H7 (cell line): ENCODE results near the gene GTPBP1. TPM values are rescaled to one million over a fixed set of nuclear protein-coding genes. Genes with fewer than 3 reads are reported as not detected.

Experiments used
- DNase-seq: peaks from one replicate; pipeline ENCODE4 v3.0.0; 2012
- H3K27me3 ChIP-seq: 2 replicates; pipeline ENCODE4 v1.6.0; 2011; ENCODE audit warnings: mild to moderate bottlenecking, low read length; ENCODE audit not compliant: control insufficient read depth, insufficient read depth
- H3K36me3 ChIP-seq: replicated peaks from 2 replicates; pipeline ENCODE4 v1.5.1; 2011; ENCODE audit warnings: low read length; ENCODE audit not compliant: control insufficient read depth, insufficient read depth
- H3K4me3 ChIP-seq: 2 replicates; pipeline ENCODE4 v1.5.1; 2011; ENCODE audit warnings: low read depth, mild to moderate bottlenecking, control low read depth, low read length, moderate library complexity; ENCODE audit not compliant: insufficient read depth
- total RNA-seq: library from RNA; depleted of rRNA; stranded (reverse); fragments of >200 nt; shearing (Covaris generic); gene quantifications from 2 replicates; pipeline ENCODE4 v1.2.3, GENCODE V29; 2014

Gene GTPBP1
- total RNA-seq, 1 experiment from 2014 or later = 71.4 TPM

DNA sequence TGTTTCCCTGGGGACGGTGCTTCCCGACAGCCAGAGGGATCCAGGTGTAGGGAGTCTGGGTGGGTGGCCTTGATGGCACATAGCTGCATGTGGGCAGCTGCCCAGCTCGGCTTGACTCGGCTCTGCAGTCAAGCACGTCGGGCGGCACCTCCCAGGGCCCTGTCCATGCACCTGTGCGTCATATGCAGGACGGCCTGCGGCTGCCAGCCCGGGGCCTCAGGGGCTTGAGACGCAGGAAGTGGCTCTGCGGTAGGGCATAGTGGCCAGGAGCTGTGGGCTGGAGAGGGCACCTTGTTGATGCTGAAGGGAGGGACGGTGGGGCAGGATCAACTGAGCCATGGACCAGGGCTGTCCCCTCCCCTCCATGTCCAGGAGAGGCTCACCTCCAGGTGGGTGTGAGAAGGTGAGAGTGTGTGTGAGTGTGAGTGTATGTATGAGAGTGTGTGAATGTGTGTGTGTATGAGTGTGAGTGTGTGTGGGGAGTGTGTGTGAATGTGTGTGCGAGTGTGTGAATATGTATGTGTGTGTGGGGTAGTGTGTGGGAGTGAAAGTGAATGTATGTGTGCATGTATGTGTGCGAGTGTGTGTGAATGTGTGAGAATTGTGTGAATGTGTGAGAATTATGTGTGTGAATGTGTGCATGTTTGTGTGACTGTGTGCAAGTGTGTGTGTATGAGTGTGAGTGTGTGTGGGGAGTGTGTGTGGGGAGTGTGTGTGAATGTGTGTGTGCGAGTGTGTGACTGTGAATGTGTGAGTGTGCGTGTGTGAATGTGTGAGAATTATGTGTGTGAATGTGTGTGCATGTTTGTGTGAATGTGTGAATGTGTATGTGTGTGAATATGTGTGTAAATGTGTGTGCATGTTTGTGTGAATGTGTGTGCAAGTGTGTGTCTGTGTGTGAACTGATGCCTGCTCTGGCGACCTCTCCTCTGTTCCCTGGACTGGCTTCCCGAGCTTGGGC, 55.7 kb downstream of the GTPBP1 start:
- DNase-seq = no peak
- Histone ChIP-seq H3K4me3 (no peak overlapping the region), H3K27me3 (peaks cover 2% of the 10 kb centered on the region; the same call in 1 of the 2 replicates), H3K36me3 (no peaks in the 10 kb centered on the region)

- no peaks in the 10 kb centered on the region for H3K36me3 ChIP-seq
- DNase-seq = no peak
- no peak overlapping the region for H3K4me3 ChIP-seq
- no peaks in the 10 kb centered on the region; the same call in 1 of the 2 replicates for H3K27me3 ChIP-seq
Observed at GRCh38 chr22:38762551-38762983, 56.8 kb downstream of the GTPBP1 start.

DNA sequence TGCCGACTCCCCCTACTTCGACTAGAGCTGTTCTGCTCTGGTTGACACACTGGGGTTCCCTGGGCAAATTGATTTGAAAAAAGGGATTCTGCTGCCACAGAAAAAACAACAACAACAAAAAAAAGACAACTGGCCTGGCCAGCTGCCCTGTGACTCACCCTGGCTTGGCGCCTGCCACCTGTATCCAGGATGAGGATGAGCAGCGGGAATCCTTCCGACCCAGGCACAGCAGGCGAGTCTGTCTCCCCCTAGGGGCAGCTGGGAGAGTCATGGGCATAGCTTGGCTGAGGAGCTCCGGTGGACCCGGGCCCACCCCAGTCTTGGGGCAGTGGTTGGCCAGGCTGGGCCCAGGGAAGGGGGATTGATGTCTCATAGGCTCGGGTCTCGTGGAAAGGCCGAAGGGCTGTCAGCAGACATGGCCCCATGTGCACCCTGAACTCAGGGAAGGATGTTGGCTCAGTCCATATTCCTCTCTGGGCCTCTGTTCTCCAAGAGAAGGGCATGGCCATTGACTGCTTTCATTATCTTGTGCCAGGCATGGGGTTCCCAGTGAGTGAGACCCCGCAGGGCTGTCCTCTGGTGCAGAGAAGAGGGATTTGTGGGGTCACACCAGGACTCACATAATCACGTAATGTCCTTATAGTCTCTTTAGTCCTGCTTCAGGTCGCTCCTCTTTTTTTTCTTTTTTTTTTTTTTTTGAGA, 60.5 kb downstream of the GTPBP1 start:
- Histone ChIP-seq H3K27me3 (no peaks in the 10 kb centered on the region), H3K36me3 (no peaks in the 10 kb centered on the region), H3K4me3 (no peak overlapping the region)
- peak; percentile 96 for DNase-seq

DNA sequence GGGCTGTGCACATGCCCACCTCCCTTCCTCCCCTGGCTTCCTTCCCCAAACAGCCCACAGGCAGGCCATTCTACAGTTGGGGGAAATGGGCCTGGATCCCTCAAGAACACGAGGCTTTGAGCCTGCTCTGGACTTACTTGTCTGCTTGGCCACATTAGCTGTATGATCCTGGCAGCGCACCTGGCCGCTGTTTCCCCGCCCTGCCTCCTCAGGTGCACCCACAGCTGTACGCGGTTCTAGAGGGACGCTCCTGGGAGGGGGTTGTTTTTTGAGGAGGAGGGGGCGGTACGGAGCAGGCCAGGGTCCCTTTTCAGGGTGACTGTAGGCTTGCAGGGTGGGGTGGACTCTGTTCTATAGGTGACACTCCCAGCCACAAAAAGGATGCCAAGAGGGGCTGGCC, 61.6 kb downstream of the GTPBP1 start:
- H3K4me3 ChIP-seq = no peak overlapping the region
- H3K27me3 ChIP-seq = no peaks in the 10 kb centered on the region
- DNase-seq = no peak
- H3K36me3 ChIP-seq = no peaks in the 10 kb centered on the region

DNA sequence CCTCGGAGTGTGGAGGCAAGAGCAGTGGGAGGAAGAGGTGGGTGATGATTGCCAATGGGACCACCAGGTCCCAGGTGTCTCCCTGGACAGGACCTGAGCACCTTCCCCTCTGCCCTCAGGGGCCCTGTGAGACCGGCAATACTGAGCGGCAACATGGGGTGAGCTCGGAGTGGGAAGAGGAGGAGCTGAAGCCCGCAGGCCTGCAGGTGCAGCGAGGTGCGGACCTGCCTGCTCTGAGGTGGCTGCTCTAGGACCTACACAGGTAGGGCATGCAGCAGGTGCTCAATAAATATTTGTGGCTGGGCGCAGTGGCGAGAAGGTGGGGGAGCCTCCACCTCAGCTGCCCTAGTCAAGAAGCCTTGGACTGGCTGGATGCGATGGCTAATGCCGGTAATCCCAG, 62.3 kb downstream of the GTPBP1 start:
- no peak overlapping the region for H3K4me3 ChIP-seq
- H3K36me3 ChIP-seq = no peaks in the 10 kb centered on the region
- no peaks in the 10 kb centered on the region for H3K27me3 ChIP-seq
- DNase-seq = no peak

DNA sequence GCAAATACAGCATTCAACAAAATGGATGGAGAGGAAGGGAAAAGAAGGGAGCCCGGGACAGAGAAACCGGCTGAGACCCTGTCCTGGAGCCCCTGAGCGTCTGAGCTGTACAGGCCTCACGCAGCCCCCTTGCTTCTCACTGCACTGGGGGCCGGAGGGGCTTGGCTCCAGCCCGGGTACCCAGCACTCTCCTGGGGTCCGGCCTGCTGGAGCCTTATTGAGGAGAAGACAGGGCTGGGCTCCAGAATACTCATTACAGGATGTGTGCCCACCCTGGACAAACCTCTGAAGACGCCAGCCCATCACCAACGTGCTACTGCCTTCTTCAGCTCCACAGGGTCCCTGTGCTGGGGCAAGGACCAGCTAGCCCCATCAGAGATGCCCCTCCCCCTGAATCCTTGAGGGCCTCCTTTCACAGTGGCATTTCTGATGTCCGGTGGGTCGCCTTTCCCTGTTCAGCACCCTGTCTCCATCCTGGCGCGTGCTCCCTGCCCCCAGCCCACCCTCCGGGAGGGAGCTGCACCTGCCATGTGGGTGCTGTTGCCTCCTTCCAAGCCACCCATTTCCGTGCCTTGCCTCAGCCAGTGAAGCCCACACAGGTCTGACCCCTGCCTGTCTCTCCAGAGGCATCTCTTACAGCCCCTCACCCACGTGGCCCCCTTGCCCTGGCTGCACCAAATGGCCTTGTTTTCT, 64.7 kb downstream of the GTPBP1 start:
- Histone ChIP-seq H3K36me3 (no peaks in the 10 kb centered on the region), H3K27me3 (no peaks in the 10 kb centered on the region), H3K4me3 (no peak overlapping the region)
- DNase-seq = no peak

DNA sequence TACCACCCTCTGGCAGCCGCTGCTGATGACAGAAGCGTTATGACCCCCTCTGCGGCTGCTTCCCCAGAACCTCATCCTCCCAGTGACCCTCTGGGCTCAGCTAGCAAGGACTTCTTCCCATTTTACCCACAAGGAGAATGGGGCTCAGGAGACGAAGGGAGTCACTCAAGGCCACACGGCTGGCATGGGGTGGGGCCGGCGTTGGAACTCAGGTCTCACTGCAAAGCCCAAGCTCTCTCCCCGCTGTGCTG, 66.8 kb downstream of the GTPBP1 start:
- Histone ChIP-seq H3K4me3 (no peak overlapping the region), H3K36me3 (no peaks in the 10 kb centered on the region), H3K27me3 (no peaks in the 10 kb centered on the region)
- DNase-seq = no peak

DNA sequence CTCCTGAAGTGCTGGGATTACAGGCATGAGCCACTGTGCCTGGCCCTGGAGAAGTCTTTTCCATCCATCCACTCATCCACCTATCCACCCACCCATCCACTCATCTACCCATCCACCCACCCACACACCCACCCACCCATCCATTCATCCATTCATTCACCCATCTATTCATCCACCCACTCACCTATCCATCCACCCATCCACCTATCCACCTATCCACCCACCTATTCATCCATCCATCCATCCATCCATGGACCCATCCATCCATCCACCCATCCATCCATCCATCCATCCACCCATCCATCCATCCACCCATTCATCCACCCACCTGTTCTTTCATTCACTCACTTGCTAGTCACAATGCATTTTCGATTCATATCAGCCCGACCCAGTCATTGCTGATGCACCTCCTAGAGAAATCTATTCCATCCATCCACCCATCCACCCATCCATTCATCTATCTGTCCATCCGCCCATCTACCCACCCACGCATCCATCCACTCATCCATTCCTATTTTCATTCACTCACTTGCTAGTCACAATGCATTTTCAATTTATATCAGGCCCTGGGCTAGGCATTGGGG, 67.7 kb downstream of the GTPBP1 start:
- DNase-seq = no peak
- Histone ChIP-seq H3K4me3 (no peak overlapping the region), H3K27me3 (no peaks in the 10 kb centered on the region), H3K36me3 (no peaks in the 10 kb centered on the region)

DNA sequence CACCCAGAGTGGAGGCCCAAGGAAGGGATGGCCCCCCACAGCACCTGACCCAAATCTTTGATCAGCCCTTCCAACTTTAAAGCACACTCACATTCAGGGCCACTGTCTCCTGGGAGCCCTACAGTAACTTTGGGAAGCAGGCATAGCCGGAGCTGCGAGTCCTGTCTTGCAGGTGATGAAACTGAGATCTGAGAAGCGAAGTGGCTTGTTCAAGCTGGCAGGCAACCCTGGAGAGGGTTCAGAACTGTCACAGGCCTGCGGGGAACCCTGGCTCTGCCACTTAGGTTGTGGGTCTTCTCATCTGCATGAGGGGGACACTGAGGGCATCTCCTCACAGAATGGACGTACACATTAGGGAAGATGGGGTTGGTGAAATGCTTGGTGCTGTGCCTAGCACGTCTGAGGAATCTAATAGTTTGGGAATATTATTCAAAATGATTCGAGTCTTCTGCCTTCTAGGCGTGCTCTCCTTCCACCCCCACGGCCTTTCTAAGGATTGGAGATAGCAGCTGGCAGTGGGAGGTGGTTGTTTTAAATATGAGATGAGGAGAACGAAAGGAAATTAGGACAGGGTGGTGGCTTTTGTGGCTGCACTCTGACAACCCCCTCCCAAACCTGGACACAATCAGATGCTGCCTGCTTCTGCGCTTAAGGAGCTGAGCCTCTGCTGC, 68.9 kb downstream of the GTPBP1 start:
- Histone ChIP-seq H3K27me3 (no peaks in the 10 kb centered on the region), H3K4me3 (no peak overlapping the region), H3K36me3 (no peaks in the 10 kb centered on the region)
- DNase-seq = peak; percentile 26

DNA sequence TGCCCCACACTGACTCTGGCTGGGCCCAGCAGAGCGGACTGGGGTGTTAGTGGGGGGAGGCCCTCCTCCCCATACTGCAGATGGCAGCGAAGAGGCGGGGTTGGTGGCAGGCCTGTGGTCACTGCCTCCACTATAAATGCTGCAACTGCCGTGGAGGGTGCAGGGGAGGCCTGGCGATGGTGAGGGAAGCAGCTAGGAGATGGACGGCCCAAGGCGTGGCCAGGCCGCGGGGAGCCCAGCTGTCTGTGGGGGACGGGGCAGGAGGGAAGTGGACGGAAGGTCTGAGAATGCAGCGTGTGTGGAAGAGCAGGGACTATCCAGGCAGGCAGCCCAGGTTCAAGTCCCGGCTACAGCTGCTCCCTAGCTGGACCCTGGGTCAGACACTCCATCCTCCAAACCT, 69.9 kb downstream of the GTPBP1 start:
- Histone ChIP-seq H3K27me3 (no peaks in the 10 kb centered on the region), H3K36me3 (no peaks in the 10 kb centered on the region)

DNA sequence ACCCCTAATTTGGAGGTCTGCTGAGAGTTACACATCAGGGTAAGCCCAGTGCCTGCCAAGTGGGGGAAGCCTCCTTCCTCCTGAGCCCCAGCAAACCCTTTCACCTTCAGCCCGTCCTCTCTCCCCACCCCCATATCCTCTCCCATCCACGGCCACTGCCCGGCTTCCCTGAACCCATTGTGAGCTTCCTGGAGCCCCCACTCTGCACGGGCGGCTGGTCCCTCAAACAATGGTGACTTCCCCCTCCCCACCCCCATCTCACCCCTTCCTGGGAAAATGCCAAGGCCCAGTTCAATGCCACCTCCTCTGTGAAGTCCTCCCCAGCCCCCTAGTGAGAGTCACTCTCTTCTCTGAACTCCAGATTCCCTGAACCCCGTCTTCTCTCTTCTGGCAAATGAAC, 70.3 kb downstream of the GTPBP1 start:
- no peaks in the 10 kb centered on the region for H3K36me3 ChIP-seq
- no peak overlapping the region for H3K4me3 ChIP-seq
- H3K27me3 ChIP-seq = no peaks in the 10 kb centered on the region
- DNase-seq = peak; percentile 50

More for the DNA sequence above, 69.9 kb downstream of the GTPBP1 start:
- peak; percentile 60 for DNase-seq
- H3K4me3 ChIP-seq = no peak overlapping the region

DNA sequence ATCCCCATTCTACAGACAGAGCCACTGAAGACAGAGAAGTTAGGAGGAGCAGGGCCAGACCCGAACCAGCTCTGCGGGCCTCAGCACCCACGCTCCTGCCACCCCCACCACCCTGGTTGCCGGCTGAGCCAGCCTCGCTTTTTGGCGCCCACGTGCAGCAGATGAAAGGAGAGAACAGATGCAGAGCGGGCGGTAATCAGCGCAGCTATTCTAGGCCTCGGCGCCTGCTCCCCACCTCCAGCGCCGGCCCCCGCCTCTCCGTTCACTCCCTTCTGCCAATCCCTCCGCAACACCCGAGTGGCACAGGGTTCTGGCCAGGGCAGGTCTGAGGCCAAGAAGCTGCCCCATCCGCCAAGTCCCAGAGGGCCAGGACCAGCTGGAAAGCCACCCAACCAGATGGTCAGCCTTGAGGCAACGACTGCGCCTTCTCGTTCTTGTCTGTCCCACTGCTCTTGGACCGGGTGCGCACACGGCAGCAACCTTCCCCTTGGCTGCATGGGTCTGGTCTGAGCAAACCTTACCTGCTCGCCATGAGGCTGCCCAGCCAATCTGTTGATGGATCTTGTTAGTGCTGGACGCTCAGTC, 71.4 kb downstream of the GTPBP1 start:
- DNase-seq = peak; percentile 46
- no peaks in the 10 kb centered on the region for H3K27me3 ChIP-seq
- no peak overlapping the region for H3K4me3 ChIP-seq
- no peaks in the 10 kb centered on the region for H3K36me3 ChIP-seq

DNA sequence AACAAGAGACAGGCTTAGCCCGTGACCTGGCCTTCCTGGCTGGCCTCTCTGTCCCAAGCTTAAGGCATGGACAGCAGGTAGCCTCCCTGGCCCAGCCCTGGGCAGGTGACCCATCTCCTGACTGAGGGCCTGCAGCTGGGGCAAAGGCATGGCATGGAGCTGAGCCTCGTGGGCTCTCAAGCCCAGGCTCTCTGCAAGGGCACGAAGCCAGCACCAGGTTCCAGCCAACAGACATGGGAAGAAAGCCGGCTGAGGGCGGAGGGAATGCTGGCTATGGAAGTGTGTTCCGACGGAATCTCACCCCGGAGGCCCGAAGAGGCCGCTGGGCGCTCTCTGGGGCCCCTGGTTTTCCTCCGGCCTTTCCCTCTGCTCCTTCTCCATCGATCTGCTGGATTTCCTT, 75.3 kb downstream of the GTPBP1 start:
- Histone ChIP-seq H3K4me3 (no peak overlapping the region), H3K36me3 (no peaks in the 10 kb centered on the region), H3K27me3 (no peaks in the 10 kb centered on the region)
- DNase-seq = peak; percentile 48
